H54 (cell line): ENCODE measurements around the gene PANX2.
"Not testable (repeated sequence)": the region's sequence is repeated elsewhere in the genome, so short reads cannot be mapped to it uniquely, and the experiment has no call there.

ENCODE experiments used
- DNase-seq: peaks from one replicate; pipeline ENCODE4 v3.0.0; 2011; ENCODE audit warnings: low spot score, mixed read lengths; ENCODE audit not compliant: insufficient read length
- FAIRE-seq: peaks from 3 replicates; lab custom pipeline; 2011; peaks lifted over from hg19 to GRCh38; lab: Jason Lieb, UNC
- POLR2A ChIP-seq: IDR thresholded peaks from 2 replicates; pipeline ENCODE4 v1.6.1; 2011; ENCODE audit warnings: low read depth, mild to moderate bottlenecking, low read length

Gene PANX2

DNA sequence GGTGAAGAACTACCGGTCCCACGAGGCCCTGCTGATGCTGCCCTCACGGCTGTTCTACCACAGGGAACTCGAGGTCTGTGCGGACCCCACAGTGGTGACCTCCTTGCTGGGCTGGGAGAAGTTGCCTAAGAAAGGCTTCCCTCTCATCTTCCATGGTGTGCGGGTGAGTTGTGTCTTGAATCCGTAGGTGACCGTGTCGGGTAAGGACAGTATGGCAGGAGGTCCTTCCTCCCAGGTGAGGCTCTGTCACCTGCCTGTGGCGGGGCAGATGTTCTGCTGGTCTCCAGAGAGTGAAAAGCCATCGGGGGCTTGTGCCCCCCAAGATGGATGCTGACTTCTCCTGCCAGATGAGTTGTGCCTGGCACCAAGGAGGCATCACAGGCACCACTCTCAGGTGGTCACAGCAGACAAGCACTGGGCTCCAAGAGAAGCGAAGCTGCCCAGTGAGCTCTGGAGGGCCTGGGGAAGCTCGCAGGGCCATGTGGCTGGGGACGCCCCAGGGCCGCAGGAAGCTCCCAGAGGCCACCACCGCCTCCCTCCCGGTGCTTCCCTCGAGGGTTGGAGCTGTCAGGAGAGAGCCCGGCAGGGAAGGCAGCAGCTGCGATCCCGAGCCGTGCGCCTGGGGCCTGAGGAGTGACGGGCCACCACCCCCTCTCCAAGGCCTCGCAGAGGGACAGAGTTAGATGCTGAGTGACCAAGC is 17.3 kb upstream of the PANX2 start:
- TF ChIP-seq POLR2A, result no peak
- no peak for DNase-seq

DNA sequence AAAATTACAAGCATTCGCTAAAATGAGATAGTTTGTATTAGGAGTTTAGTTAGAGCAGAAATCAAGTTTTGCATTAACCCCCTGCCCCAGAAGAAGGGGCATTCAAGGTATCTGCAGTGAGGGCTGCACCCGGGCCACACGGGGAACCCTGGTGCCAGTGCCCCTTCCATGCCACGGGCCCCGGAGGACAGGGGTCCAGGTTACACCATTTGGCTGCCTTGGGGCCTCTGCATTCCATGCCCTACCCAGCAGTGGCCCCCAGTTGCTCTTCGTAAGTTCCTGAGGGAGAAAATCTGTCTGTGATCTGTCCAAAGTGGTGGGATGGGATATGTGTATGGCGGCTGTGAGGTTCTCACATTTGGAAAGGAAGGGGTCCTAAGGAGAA is 16.8 kb upstream of the PANX2 start:
- no peak for TF ChIP-seq POLR2A
- no peak for FAIRE-seq
- no peak for DNase-seq

More for the DNA sequence above, 17.3 kb upstream of the PANX2 start:
- FAIRE-seq, result no peak

DNA sequence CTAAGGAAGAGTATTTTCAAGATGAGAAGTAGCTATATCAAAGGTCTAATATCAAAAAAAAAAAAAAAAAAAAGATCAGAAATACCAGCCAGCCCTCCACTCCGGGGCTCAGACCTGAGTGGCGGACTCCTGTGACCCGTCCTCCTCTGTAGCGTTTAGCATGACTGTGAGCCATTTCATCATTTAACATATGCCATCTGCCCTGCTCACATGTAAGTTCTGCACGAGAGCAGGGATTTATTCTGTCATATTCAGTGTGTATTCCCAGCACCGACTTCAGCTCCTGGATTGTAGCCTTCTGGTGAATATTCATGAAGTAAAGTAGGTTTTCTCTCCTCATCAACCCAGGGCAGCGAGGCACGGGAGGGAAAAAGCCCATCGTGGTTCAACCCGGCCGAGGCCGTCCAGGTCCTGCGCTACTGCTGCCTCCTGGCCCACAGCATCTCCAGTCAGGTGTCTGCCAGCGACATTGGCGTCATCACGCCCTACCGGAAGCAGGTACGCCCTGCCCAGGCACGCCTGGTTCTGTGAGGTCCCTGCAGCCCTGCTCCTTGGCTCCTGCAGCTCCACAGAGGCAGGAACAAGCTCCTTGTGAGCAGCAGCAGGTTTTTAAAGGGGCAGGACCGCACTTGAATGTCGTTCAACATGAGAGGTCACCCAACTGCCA is 12.7 kb upstream of the PANX2 start:
- TF ChIP-seq POLR2A, result no peak
- DNase-seq, result no peak
- FAIRE-seq, result no peak

DNA sequence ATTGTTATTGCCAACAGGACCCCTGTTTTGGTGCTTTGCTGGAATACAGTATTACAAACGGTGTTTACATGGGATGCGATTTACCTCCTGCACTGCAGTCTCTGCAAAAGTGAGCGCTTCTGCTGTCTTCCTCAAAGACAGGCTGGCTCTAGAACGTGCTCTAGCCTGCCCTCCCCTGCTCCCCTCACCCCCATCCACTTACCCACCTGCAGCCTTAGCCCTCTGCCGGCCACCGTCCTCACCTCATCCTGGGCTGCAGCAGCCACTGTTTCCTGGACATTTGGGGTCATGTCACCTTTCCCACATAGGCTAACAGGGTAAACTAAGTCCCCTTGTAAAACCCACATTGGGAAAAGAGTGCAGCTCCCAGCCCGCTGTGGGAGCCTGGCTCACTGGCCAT is 9.6 kb upstream of the PANX2 start:
- no peak for TF ChIP-seq POLR2A
- DNase-seq, result no peak
- FAIRE-seq, result no peak

DNA sequence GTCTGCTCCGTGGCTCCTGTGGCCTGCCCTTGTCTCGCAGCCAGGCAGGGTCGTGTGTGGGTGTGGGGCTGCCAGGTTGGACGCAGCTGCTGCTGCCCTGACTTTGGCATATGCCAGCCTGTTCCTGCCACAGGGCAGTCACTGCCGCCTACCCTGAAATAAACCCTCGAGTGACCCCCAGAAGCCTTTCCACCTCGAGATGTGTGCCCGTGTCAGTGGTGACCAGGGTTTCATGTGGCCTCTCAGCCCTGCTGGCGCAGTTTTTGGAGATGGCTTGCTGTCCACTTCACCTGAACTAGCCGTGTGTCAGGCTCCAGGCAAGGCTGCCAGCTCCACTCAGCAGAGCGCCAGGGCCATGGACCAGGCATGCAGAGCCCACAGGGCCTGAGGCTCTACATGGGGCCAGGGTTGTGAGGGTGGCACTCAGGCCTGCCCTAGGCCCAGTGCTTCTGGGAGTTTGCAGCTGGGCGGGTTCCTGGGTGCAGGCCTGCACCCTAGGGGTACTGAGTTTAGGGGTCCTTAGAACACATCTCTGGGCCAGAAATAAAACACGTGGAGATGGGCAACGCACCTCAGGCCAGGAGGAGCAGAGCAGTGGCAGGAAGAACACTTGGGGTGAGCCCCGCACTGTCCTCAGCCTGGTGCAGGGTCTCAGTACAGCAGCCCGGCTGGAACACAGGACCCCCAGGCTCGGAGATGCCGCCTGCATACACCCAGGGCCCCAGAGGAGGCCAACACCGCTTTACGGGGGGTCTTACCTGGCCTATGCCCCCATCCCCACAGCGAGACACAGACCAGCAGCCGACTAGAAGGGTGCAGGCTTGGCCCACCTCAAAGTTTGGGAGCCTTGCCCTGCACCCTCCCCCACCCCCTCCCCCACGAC is 8.8 kb upstream of the PANX2 start:
- no peak for TF ChIP-seq POLR2A
- FAIRE-seq, result no peak

DNA sequence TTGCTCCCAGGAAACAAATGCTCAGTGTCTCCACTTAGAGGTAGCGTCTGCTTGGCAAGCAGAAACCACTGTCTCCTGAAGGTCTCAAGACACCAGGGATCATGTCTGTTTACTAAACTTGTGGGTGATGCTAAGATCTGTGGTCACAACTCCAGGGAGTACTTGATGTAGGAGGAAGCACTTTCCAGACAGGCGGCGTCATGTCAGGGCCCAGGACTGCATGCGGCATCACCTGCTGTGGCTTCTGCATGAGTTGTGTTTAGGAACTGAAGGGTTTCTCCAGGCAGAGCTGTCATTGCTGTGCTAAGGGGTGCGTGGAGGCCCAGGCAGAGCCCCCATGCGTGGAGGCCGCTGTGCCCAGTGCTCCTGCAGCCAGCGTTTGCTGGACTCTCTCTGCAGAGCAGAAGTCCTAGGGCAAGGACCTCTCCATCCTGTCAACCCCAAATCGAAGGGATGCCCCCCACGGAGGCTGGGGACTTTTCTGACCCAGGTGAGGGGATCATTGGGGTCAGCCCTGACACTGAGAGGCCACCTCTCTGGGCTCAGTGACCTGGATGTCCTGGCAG is 8.1 kb upstream of the PANX2 start:
- no peak for DNase-seq
- TF ChIP-seq POLR2A, result no peak
- no peak for FAIRE-seq

More for the DNA sequence above, 8.8 kb upstream of the PANX2 start:
- DNase-seq, result no peak

DNA sequence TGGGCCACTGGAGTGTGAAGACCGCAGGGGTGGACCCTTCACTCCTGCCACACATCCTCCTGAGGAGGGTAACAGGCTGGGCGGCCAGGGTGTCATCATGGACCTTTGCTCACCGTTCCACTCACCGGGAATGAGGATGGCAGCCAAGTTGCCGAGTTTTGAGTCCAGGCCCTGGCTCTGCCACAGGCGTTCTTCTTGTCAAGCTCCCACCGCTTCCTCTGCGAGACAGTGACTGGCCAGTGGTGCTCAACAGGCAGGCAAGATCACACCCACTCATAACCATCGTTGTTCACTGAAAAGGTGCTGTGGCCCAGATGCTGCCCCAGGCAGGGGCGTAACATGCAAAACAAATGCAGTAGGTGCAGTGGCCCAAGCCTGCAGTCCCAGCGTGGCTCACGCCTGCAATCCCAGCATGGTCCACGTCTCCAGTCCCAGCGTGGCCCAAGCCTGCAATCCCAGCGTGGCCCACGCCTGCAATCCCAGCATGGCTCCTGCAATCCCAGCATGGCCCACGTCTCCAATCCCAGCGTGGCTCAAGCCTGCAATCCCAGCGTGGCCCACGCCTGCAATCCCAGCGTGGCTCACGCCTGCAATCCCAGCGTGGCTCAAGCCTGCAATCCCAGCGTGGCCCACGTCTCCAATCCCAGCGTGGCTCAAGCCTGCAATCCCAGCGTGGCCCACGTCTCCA is 5.0 kb upstream of the PANX2 start:
- no peak for DNase-seq
- no peak for FAIRE-seq
- no peak for TF ChIP-seq POLR2A

DNA sequence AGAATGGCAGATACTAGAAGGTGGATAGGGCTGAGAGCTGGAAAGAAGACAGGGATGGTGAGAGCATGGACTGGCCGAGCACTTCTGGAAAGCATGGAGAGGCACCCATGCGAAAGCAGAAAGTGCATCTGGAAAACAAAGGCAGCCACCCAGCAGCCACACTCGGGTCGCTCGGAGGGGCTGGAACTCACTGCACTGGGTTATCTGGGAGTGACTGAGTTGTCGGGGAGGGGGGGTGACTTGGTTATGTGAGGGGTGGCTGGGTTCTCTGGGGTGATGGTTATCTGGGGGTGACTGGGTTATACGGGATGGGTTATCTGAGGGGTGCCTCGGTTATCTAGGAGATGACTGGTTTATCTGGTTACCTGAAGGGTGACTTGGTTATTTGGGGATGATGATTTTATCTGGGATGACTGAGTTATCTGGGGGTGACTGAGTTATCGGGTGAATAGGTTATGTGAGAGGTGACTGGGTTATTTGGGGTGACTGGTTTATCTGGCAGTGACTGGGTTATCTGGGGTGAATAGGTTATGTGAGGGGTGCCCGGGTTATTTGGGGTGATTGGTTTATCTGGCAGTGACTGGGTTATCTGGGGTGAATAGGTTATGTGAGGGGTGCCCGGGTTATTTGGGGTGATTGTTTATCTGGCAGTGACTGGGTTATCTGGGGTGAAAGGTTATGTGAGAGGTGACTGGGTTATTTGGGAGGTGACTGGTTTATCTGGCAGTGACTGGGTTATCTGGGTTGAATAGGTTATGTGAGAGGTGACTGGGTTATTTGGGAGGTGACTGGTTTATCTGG is 2.6 kb upstream of the PANX2 start:
- no peak for TF ChIP-seq POLR2A
- FAIRE-seq (no peak), DNase-seq (no peak)

DNA sequence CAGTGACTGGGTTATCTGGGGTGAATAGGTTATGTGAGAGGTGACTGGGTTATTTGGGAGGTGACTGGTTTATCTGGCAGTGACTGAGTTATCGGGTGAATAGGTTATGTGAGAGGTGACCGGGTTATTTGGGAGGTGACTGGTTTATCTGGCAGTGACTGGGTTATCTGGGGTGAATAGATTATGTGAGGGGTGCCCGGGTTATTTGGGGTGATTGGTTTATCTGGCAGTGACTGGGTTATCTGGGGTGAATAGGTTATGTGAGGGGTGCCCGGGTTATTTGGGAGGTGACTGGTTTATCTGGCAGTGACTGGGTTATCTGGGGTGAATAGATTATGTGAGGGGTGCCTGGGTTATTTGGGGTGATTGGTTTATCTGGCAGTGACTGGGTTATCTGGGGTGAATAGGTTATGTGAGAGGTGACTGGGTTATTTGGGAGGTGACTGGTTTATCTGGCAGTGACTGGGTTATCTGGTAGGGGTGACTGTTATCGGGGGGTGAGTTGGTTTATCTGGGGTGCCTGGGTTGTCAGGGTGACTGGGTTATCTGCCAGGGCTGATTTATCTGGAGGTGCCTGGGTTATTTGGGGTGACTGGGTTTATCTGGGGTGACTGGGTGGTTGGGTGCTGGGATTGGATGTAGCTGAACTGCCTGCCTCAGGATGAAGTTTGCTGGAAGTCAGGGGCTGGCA is 1.9 kb upstream of the PANX2 start:
- FAIRE-seq, DNase-seq: not testable (repeated sequence)

DNA sequence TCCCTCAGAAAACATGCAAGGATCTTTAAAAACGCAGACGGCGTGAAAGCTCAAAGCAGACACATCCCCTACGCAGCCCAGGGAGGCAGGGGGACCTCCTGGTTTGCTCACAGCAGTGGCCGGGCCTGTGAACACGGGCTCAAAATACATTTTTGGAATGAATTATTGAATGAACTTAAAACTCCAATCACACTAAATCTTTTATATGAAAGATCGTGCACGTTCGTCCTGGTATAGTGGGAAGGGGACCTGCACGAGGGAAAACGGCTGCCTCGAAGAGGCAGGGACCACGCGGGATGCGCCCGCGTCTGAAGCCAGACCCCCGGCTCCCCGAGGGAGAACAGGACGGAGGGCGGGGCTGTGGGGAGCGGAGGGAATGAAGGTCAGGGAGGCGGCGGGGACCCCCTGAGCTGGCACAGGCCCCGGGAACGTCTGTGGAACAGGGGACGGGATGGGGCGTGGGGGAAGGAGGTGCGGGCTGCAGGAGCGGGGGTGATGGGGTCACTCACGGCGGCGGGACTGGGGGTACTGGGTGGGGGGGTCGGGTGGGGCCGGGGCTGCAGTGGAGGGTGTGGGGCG is 1.3 kb upstream of the PANX2 start:
- TF ChIP-seq POLR2A, result no peak
- DNase-seq, result no peak
- no peak for FAIRE-seq

DNA sequence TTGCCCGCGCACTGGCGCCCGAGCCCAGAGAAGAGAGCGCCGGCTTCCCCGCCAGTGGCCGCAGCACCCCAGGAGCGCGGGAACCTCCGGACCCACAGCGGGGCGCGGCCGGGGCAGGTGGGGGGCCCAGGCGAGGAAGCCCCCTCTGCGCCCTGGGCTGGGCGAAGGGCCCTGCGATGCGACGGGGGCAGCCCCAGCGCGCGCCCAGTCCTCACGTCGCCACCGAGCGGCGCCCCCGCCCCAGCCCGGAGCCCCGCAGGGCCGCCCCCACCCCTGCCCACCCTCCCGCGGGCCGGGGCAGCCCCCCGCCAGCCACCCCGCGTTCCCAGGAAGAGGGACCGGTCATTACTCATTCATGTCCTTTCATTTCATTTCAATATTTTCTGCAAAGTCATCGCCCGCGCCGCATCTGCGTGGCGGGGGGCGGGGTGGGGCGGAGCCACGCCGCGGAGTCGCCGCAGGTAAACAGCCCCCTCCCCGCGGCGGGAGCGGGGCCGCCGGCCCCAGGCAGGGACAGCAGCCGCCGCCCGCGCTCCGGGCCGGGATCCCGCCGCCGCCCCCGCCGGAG is 673 bp upstream of the PANX2 start:
- no peak for DNase-seq
- TF ChIP-seq POLR2A, result no peak
- FAIRE-seq, result no peak
